ENCODE data around the gene SORBS2. TPM values are rescaled to one million over a fixed set of nuclear protein-coding genes. Genes with fewer than 3 reads are reported as not detected.

The SORBS2 gene
- total and polyA plus RNA-seq, 2 of the 8 experiments (the other 6 are each of a cell fraction or from before 2014, with no cell fraction given): 73.0 to 87.1 TPM

DNA sequence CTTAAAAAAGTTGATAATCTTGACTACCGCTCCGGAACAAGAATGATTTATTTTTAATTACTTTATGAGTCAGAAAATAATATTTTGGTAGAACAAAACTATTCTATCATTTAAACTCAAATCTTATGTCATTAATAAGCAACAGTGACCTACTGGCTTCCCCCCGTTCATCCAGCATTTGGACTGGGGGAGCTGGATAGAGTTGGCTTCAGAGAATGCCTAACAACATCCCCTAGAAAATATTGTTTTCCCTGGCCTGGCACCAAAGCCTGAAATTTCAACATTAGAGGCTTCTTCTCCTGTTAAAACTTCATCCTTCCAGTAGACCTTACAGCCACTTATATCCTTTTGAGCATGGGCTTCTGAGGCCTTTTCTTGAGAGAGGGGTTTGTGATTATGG is 221.0 kb downstream of the SORBS2 start (continued):
- TF ChIP-seq CHD7 (IDR thresholded peaks at IDR 0.05; ENCODE audit: insufficient replicate concordance, low read length) (no peak), SIN3A (conservative IDR thresholded peaks at IDR 0.05 in 1 of 2, IDR thresholded peaks at IDR 0.05 in 1 of 2; ENCODE audit: low read depth in 1 of 2, low read length in 2 of 2) (no peak)
